ENCODE data around the gene SAPCD2.

The SAPCD2 gene

DNA sequence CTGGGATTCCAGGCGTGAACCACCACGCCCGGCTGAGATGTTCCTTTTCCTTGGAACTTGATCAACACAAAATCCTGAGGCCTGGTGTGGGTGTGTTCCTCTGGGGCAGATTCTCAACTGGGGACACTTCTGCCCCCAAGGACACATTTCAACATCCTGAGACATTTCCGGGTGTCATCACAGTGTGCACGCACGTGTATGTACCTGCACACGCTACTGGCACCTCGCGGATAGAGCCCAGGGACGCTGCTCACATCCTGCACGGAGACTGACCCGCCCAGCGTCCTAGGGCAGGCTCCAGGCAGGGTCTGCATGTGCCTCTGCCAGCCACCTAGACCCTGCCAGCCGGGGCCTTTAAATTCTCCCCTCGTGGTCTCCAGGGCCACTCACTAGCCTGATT, 8.0 kb downstream of the SAPCD2 start:
- Histone ChIP-seq H3K4me1 (ENCODE audit: control insufficient read depth, insufficient read depth, low read length, poor library complexity, severe bottlenecking) (no peaks in the 10 kb centered on the region), H3K27ac (ENCODE audit: low read depth, low read length, severe bottlenecking) (no peak overlapping the region), H3K9me3 (ENCODE audit: control insufficient read depth, low read length) (no peaks in the 10 kb centered on the region), H3K4me3 (ENCODE audit: extremely low read depth, insufficient read depth, low read length, poor library complexity, severe bottlenecking) (no peak overlapping the region), H3K36me3 (ENCODE audit: control insufficient read depth, insufficient read depth, low read length) (no peaks in the 10 kb centered on the region)
- WGBS, 2 experiments (ENCODE audit: insufficient coverage in 2 of 2) = 89 to 91% methylated on average over 13 to 15 of the region's 15 CpGs

DNA sequence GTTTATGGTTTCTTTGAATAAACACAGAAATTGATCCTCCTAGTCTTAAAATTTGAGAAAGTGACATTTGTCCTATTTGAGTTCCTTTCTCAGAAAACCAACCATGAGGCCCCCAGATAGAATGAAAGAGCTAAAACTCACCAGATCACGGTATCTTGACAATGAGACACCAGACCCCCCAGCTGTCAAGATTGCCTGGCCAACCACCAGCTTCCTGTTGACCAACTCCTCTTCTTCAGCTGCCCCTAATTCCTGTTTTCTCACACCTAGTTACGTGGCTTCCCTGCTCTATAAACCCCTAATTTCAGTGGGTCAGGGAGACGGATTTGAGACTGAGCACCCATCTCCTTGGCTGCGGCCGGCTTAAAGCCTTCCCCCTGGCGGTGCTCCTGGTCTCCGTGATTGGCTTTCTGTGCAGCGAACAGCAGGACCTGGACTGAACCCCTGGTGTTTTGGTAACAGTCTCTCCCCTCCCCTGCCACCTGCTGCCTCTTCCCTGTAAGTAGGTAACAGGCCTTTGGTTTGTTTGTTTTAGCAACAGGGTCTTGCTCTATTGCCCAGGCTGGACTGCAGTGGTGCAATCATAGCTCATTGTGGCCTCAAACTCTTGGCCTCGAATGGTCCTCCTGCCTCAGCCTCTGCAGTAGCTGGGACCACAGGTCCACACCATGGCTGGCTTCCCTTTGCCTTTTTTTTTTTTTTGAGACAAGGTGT, 11.7 kb downstream of the SAPCD2 start:
- no peak overlapping the region for H3K4me3 ChIP-seq (ENCODE audit: extremely low read depth, insufficient read depth, low read length, poor library complexity, severe bottlenecking)
- 83 to 89% methylated on average over 7 to 8 of the region's 9 CpGs for WGBS, 2 experiments (ENCODE audit: insufficient coverage in 2 of 2)
- no peak overlapping the region for H3K27ac ChIP-seq (ENCODE audit: low read depth, low read length, severe bottlenecking)
- no peaks in the 10 kb centered on the region for H3K9me3 ChIP-seq (ENCODE audit: control insufficient read depth, low read length)
- peaks cover 1% of the 10 kb centered on the region for H3K4me1 ChIP-seq (ENCODE audit: control insufficient read depth, insufficient read depth, low read length, poor library complexity, severe bottlenecking)
- no peaks in the 10 kb centered on the region for H3K36me3 ChIP-seq (ENCODE audit: control insufficient read depth, insufficient read depth, low read length)

DNA sequence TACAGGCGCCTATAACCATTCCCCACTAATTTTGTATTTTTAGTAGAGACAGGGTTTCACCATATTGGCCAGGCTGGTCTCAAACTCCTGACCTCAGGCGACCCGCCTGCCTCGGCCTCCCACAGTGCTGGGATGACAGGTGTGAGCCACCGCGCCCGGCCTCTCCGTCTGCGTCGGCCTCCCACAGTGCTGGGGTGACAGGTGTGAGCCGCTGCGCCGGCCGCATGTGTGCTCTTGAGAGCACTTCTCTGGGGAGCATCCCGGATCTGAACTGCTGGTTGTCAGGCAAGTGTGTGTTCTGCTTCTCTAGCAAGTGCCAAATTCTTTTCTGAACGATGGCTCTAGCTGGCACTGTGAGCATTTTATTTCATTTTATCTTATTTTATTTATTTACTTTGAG, 12.8 kb downstream of the SAPCD2 start:
- WGBS, 2 experiments (ENCODE audit: insufficient coverage in 2 of 2) = 85 to 89% methylated on average over 12 to 13 of the region's 16 CpGs

DNA sequence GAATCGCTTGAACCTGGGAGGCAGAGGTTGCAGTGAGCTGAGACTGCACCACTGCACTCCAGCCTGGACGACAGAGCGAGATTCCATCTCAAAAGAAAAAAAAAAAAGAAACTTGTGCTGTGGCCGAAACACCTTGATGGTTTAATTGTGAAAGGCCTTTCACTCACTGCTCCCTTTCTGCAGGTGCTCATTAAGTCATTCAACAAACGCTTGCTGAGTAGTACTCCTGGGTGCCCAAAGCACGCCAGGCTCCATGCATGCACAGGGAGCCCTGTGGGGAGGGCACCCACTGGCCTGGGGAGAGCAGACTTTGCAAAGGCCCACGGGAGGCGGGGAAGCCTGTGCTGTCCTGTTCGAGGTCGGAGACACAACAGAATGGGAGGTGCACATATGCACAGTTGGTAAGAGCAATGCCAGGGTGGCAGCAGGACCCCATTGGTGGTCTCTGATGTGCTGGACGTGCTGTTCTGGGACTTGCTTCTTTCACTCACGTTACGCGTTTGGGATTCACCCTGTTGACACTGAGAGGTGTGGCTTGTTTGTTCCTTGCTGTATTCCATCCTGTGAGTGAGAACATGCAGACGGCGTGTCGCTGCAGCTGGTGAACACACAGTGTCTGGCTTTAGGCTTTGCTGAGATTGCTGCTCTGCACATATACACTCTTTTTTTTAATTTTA, 13.5 kb downstream of the SAPCD2 start:
- Histone ChIP-seq H3K36me3 (ENCODE audit: control insufficient read depth, insufficient read depth, low read length) (no peaks in the 10 kb centered on the region), H3K4me3 (ENCODE audit: extremely low read depth, insufficient read depth, low read length, poor library complexity, severe bottlenecking) (no peak overlapping the region), H3K9me3 (ENCODE audit: control insufficient read depth, low read length) (no peaks in the 10 kb centered on the region), H3K27ac (ENCODE audit: low read depth, low read length, severe bottlenecking) (no peak overlapping the region), H3K4me1 (ENCODE audit: control insufficient read depth, insufficient read depth, low read length, poor library complexity, severe bottlenecking) (peaks cover 2% of the 10 kb centered on the region)
- WGBS, 2 experiments (ENCODE audit: insufficient coverage in 2 of 2) = 88 to 90% methylated on average over 12 to 15 of the region's 17 CpGs

More for the DNA sequence above, 12.8 kb downstream of the SAPCD2 start:
- Histone ChIP-seq H3K4me3 (ENCODE audit: extremely low read depth, insufficient read depth, low read length, poor library complexity, severe bottlenecking) (no peak overlapping the region), H3K27ac (ENCODE audit: low read depth, low read length, severe bottlenecking) (no peak overlapping the region), H3K36me3 (ENCODE audit: control insufficient read depth, insufficient read depth, low read length) (no peaks in the 10 kb centered on the region), H3K9me3 (ENCODE audit: control insufficient read depth, low read length) (no peaks in the 10 kb centered on the region), H3K4me1 (ENCODE audit: control insufficient read depth, insufficient read depth, low read length, poor library complexity, severe bottlenecking) (peaks cover 2% of the 10 kb centered on the region)

DNA sequence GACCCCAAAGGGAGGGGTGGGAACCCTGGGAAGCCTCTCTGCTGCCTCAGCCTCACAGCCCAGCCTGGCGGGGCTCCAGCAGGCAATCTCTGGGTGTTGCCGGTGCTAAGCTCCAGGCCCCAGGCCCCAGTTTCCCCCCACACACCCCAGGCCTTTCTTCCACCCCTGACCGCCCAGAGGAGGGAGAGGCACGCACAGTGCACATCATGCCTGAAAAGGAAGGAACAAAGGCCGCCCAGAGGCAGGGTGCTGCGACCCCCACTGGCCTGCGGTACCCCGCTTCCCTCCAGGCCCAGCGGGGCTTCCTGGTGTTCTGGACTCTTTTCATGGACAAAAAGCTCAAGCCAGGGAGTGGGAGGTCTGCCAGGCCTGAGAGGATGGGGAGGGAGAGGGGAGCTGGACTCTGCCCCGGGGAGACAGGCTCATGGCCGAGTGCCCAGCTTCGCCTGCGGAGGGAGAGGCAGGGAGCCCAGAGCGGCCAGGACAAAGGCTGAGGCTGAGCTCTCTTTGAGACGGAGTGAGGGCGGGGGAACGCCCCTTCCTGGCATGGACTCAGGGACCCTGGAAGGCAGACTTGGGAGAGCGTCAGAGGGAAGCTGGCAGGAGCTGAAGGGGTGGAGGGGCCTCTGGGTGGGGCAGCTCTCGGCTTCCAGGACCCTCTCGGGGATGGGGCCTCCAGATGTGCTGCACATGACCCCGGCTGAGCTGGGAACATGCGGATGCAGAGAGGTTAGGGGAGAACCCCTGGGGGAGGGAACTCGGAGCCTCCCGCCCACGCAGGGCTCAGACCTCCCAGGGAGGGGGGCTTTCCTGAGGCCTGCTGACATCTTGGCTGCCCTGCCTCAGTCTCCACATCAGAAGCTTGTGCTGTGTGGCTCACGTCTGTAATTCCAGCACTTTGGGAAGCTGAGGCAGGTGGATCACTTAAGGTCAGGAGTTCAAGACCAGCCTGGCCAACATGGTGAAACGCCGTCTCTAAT, 14.7 kb downstream of the SAPCD2 start:
- H3K27ac ChIP-seq (ENCODE audit: low read depth, low read length, severe bottlenecking) = no peak overlapping the region
- H3K36me3 ChIP-seq (ENCODE audit: control insufficient read depth, insufficient read depth, low read length) = no peaks in the 10 kb centered on the region
- no peaks in the 10 kb centered on the region for H3K9me3 ChIP-seq (ENCODE audit: control insufficient read depth, low read length)
- WGBS, 2 experiments (ENCODE audit: insufficient coverage in 2 of 2) = 78 to 83% methylated on average over 16 to 27 of the region's 28 CpGs
- H3K4me1 ChIP-seq (ENCODE audit: control insufficient read depth, insufficient read depth, low read length, poor library complexity, severe bottlenecking) = peaks cover 2% of the 10 kb centered on the region
- H3K4me3 ChIP-seq (ENCODE audit: extremely low read depth, insufficient read depth, low read length, poor library complexity, severe bottlenecking) = no peak overlapping the region

DNA sequence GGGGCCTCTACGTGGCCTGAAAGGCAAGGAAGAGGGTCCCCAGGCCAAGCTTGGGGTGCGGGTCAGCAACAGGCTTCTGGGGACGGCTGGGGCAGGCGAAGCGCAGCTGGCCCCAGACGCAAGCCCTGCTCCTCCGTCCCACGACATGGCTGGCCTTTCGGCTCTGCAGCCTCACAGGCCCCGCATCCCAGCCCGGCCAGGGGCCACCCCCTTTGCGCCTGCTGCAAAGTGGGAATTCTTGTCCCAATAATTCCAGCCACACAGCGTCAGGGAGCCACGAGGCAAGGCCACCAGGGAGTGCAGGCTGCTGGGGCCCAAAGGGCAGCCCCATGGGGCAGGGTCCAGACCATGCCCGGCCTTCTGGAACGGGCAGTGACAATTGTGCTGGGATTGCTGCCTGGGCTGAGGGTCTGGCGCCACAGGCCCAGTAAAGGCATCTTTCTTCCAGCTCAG, 15.4 kb downstream of the SAPCD2 start:
- Histone ChIP-seq H3K36me3 (ENCODE audit: control insufficient read depth, insufficient read depth, low read length) (no peaks in the 10 kb centered on the region), H3K4me3 (ENCODE audit: extremely low read depth, insufficient read depth, low read length, poor library complexity, severe bottlenecking) (no peak overlapping the region), H3K4me1 (ENCODE audit: control insufficient read depth, insufficient read depth, low read length, poor library complexity, severe bottlenecking) (peaks cover 2% of the 10 kb centered on the region), H3K27ac (ENCODE audit: low read depth, low read length, severe bottlenecking) (no peak overlapping the region), H3K9me3 (ENCODE audit: control insufficient read depth, low read length) (no peaks in the 10 kb centered on the region)
- 91 to 92% methylated on average over 16 to 17 of the region's 17 CpGs for WGBS, 2 experiments (ENCODE audit: insufficient coverage in 2 of 2)

DNA sequence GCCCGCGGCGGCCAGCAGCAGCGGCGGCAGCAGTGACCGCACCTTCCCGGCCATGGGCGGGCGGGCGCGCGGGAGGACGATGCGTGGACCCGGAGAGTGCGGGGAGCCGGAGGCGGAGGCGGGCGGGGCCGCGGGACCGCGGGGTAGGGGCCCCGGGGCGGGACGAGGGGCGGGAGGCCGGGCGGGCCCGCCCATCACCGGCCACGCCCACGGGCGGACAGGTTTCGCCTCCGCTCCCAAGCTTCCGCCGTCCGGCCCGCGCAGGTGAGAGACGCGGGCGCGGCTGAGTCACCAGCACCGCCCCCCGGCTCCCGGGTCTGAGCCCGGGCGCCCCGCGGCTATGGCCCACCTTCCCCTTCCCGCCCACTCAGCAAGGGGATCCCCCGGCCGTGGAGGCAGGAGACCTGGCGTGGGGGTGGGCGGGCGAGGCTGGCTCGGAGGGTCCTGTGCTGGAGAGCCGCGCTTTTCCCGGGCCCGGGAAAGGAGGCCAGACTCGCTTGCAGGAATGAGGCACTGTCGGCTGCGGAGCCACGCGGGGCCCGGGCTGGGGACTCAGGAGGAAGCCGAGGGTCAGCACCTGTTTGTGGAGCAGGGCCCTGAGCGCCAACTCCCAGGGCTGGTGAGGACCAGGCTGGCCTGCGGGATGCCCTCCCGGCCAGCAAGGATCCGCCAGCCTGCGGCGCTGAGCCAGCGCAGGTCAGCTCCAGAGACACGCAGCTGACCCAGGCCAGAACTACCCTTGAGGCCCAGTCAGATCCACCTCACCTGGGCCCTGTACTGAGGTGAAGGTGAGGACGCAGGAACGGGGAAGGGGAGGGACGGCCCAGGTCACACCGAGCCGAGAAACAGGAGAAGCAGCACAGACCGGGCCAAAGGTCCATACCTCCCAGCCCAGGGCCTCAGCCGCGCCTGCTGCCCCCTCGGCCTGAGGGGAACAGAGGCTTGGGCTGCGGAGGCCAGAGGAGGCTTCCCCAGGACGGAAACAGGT, 16.1 kb downstream of the SAPCD2 start, which contains the start of gene ENTPD2:
TSS of gene ENTPD2 (minus strand) at position 118 of the 988 bp plus-strand sequence. CDS start at position 54, 64 bp downstream.
- Histone ChIP-seq H3K36me3 (ENCODE audit: control insufficient read depth, insufficient read depth, low read length) (no peaks in the 10 kb centered on the region), H3K4me3 (ENCODE audit: extremely low read depth, insufficient read depth, low read length, poor library complexity, severe bottlenecking) (no peak within 1 kb of the TSS), H3K27ac (ENCODE audit: low read depth, low read length, severe bottlenecking) (no peak within 1 kb of the TSS), H3K4me1 (ENCODE audit: control insufficient read depth, insufficient read depth, low read length, poor library complexity, severe bottlenecking) (peaks cover 2% of the 10 kb centered on the region), H3K9me3 (ENCODE audit: control insufficient read depth, low read length) (no peaks in the 10 kb centered on the region)
- WGBS, 2 experiments (ENCODE audit: insufficient coverage in 2 of 2) = 24% methylated on average over 68 to 75 of the region's 90 CpGs

DNA sequence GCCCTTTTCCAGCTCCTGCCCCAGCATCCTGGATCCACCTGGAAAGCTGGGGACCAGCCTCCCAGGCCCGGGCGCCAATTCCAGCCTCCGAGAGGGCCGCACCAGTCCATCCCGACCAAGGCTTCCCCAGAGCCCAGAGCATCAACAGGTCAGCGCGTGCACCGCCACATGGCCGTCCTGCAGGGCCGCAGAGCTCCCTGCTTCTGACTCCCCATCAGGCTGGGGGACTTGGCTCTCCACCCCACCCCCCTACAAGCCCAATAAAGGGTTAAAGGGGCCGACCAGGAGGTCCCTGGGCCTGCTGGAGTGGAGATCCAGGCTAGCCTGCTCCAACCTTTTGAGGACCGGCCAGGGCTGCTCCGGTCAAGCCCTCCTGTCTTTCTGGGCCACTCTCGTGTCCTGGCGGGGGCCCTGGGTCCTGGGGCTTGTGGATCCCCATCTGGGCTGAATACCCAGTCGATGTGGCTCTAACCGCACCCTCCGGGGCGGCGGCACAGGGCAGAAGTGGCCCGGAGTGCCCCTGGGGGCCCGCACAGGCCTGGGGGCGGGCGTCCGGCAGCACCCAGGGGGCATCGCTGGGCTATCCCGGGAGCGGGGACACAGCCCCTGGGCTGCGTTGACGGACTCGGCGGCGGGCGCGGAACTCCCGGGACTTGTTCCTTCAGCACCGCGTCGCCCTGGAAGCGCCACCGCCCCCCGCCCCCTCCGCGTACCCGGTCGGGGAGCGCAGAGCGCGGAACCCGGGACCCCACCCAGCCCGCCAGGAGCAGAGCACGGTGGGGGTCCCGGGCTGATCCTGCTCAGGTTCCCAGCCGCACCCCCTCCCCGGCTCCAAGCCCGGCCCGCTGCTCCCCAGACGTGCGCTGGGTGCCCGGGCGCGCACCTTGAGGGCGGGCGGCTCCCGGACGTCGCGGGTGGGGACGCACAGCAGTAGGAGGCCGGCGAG, 17.1 kb downstream of the SAPCD2 start:
- H3K36me3 ChIP-seq (ENCODE audit: control insufficient read depth, insufficient read depth, low read length) = no peaks in the 10 kb centered on the region
- WGBS, 2 experiments (ENCODE audit: insufficient coverage in 2 of 2) = 15 to 16% methylated on average over 47 to 70 of the region's 71 CpGs
- H3K4me1 ChIP-seq (ENCODE audit: control insufficient read depth, insufficient read depth, low read length, poor library complexity, severe bottlenecking) = peaks cover 2% of the 10 kb centered on the region
- H3K4me3 ChIP-seq (ENCODE audit: extremely low read depth, insufficient read depth, low read length, poor library complexity, severe bottlenecking) = no peak overlapping the region
- H3K27ac ChIP-seq (ENCODE audit: low read depth, low read length, severe bottlenecking) = no peak overlapping the region
- no peaks in the 10 kb centered on the region for H3K9me3 ChIP-seq (ENCODE audit: control insufficient read depth, low read length)

DNA sequence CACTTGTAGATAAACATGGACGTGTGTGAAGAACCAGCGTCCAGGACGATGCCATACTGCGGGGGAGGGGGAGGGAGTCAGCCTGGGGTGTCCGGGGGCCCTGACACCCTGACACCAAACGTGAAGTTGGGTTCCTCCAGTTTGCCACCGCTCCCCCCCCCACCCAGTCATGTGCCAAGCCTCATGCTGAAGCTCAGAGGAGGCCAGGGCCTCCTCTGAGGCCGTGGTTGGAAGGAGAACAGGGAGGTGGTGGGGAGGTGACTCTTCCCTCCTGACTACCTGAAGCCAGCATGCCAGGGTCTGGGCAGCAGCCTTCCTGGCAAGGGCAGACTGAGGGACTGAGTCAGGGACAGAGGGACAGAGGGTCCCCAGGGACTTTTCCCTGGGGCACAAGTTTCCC, 18.1 kb downstream of the SAPCD2 start:
- peaks cover 2% of the 10 kb centered on the region for H3K4me1 ChIP-seq (ENCODE audit: control insufficient read depth, insufficient read depth, low read length, poor library complexity, severe bottlenecking)
- no peak overlapping the region for H3K27ac ChIP-seq (ENCODE audit: low read depth, low read length, severe bottlenecking)
- no peak overlapping the region for H3K4me3 ChIP-seq (ENCODE audit: extremely low read depth, insufficient read depth, low read length, poor library complexity, severe bottlenecking)
- no peaks in the 10 kb centered on the region for H3K9me3 ChIP-seq (ENCODE audit: control insufficient read depth, low read length)
- H3K36me3 ChIP-seq (ENCODE audit: control insufficient read depth, insufficient read depth, low read length) = no peaks in the 10 kb centered on the region
- WGBS, 2 experiments (ENCODE audit: insufficient coverage in 2 of 2) = 50 to 83% methylated on average over 1 to 3 of the region's 8 CpGs
